SJCRH30 (cell line): ENCODE results near the gene NUB1. TPM values are rescaled to one million over a fixed set of nuclear protein-coding genes. Genes with fewer than 3 reads are reported as not detected.

Experiments
- DNase-seq, 2 experiments: peaks; one replicate each; pipeline ENCODE4 v3.0.0-alpha.2; 2015 to 2020
- H3K27ac ChIP-seq: fragments of 250-450 bp; sonication (Bioruptor Pico); 2 replicates; pipeline ENCODE4 v1.5.1; 2020; ENCODE audit warnings: mild to moderate bottlenecking, moderate library complexity
- H3K27me3 ChIP-seq: fragments of 250-450 bp; sonication (Bioruptor Pico); 2 replicates; pipeline ENCODE4 v1.5.1; 2020; ENCODE audit warnings: mild to moderate bottlenecking, moderate library complexity
- H3K36me3 ChIP-seq: fragments of 250-450 bp; sonication (Bioruptor Pico); 2 replicates; pipeline ENCODE4 v1.5.1; 2020; ENCODE audit warnings: mild to moderate bottlenecking, moderate library complexity
- H3K4me1 ChIP-seq: fragments of 250-450 bp; sonication (Bioruptor Pico); 2 replicates; pipeline ENCODE4 v1.5.1; 2020; ENCODE audit warnings: mild to moderate bottlenecking, moderate library complexity
- H3K4me3 ChIP-seq: fragments of 250-450 bp; sonication (Bioruptor Pico); 2 replicates; pipeline ENCODE4 v1.5.1; 2020; ENCODE audit warnings: mild to moderate bottlenecking, moderate library complexity
- H3K9me3 ChIP-seq: fragments of 250-450 bp; sonication (Bioruptor Pico); replicated peaks from 2 replicates; pipeline ENCODE4 v1.5.1; 2020; ENCODE audit warnings: mild to moderate bottlenecking, moderate library complexity
- total RNA-seq: library from RNA; depleted of rRNA; stranded (reverse); fragments of >200 nt; shearing (Covaris generic); gene quantifications from 2 replicates; pipeline ENCODE4 v1.2.3, GENCODE V29; 2014

NUB1 gene
- total RNA-seq, 1 experiment from 2014 or later, result 61.5 TPM

- H3K27me3 ChIP-seq, result no peaks in the 10 kb centered on the region
- H3K4me1 ChIP-seq, result 0 out of 2 replicates have a peak, but pooled peaks cover 3% of the 10 kb centered on the region
- H3K36me3 ChIP-seq, result peaks cover 14% of the 10 kb centered on the region; the same call in 1 of the 2 replicates
- H3K4me3 ChIP-seq, result no peak overlapping the region
- no peak for DNase-seq
- H3K27ac ChIP-seq, result no peak overlapping the region
- no peaks in the 10 kb centered on the region for H3K9me3 ChIP-seq
Observed at GRCh38 chr7:151345576-151346469, 4.2 kb downstream of the NUB1 start.

GRCh38 chr7:151346470-151346769 is 4.8 kb downstream of the NUB1 start:
- Histone ChIP-seq H3K27ac (no peak overlapping the region), H3K36me3 (peaks cover 17% of the 10 kb centered on the region), H3K4me3 (no peak overlapping the region), H3K27me3 (no peaks in the 10 kb centered on the region), H3K9me3 (no peaks in the 10 kb centered on the region), H3K4me1 (no peaks in the 10 kb centered on the region)
- no peak for DNase-seq

- H3K4me1 ChIP-seq, result no peaks in the 10 kb centered on the region
- no peaks in the 10 kb centered on the region for H3K9me3 ChIP-seq
- no peak for DNase-seq
- no peaks in the 10 kb centered on the region for H3K27me3 ChIP-seq
- peaks cover 20% of the 10 kb centered on the region for H3K36me3 ChIP-seq
- H3K27ac ChIP-seq, result no peak overlapping the region
- no peak overlapping the region for H3K4me3 ChIP-seq
Observed at GRCh38 chr7:151347200-151347599, 5.6 kb downstream of the NUB1 start.

DNA sequence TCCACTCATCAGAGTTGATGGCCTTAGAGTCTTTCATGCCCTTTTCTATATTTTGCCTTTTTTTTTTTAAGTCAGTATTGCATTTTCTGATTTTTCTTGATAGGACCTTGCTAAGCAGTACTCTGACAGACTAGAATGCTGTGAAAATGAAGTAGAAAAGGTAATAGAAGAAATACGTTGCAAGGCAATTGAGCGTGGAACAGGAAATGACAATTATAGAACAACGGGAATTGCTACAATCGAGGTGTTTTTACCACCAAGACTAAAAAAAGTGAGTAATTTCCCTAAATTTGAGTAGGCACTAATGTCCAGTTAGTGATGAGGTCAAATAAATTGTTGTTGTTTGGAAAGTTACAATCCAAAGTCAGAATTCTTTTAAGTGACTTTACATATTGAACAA is 7.4 kb downstream of the NUB1 start:
- Histone ChIP-seq H3K4me3 (no peak overlapping the region), H3K9me3 (no peaks in the 10 kb centered on the region), H3K4me1 (no peaks in the 10 kb centered on the region), H3K27me3 (no peaks in the 10 kb centered on the region), H3K36me3 (peaks cover 28% of the 10 kb centered on the region), H3K27ac (no peak overlapping the region)
- no peak for DNase-seq

- Histone ChIP-seq H3K27me3 (no peaks in the 10 kb centered on the region), H3K27ac (no peak overlapping the region), H3K36me3 (peaks cover 31% of the 10 kb centered on the region), H3K4me3 (no peak overlapping the region), H3K4me1 (no peaks in the 10 kb centered on the region), H3K9me3 (no peaks in the 10 kb centered on the region)
- no peak for DNase-seq
Observed at GRCh38 chr7:151349507-151349853, 7.9 kb downstream of the NUB1 start.

DNA sequence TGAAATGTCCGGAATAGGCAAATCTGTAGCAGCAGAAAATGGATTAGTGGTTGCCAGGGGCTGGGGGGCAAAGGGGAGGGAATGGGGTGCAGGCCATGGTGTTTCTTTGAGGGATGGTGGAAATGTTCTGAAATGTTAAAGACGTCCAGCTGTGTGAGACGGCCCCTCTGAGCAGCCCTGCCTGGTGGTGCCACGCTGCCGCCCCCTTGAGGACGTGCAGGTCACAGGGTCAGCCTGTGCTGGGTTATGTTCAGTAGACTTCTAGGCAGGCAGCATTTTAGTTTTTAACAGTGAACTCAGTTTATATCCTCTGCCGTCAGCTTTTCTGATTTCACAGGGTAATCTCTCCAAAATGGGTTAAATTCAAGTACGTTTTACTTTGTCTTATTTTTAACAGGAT is 9.4 kb downstream of the NUB1 start:
- Histone ChIP-seq H3K27ac (no peak overlapping the region), H3K4me1 (no peaks in the 10 kb centered on the region), H3K9me3 (no peaks in the 10 kb centered on the region), H3K36me3 (peaks cover 31% of the 10 kb centered on the region), H3K27me3 (no peaks in the 10 kb centered on the region), H3K4me3 (no peak overlapping the region)
- DNase-seq, result peak; percentile 33 to 39

DNA sequence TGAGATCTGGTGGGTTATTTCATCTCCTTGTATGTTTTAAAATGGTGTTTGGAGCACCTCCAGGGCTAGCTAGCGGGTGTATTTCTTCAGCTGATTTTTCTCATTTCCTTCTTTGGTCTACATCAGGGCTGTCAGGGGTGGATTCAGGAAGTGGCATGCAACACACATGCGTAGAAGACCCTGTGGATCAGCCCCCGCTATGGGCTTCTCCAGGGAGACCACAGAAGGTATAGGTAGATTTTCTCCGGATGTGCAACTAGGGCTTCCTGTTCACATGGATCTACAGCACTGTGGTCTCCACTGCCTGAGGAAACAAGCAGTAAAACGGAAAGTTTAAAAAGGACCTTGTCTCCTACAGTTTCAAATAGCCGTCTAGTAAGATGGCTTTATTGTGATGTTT is 10.4 kb downstream of the NUB1 start:
- Histone ChIP-seq H3K27me3 (no peaks in the 10 kb centered on the region), H3K36me3 (peaks cover 41% of the 10 kb centered on the region), H3K9me3 (no peaks in the 10 kb centered on the region), H3K27ac (no peak overlapping the region), H3K4me1 (no peaks in the 10 kb centered on the region), H3K4me3 (no peak overlapping the region)
- no peak for DNase-seq

DNA sequence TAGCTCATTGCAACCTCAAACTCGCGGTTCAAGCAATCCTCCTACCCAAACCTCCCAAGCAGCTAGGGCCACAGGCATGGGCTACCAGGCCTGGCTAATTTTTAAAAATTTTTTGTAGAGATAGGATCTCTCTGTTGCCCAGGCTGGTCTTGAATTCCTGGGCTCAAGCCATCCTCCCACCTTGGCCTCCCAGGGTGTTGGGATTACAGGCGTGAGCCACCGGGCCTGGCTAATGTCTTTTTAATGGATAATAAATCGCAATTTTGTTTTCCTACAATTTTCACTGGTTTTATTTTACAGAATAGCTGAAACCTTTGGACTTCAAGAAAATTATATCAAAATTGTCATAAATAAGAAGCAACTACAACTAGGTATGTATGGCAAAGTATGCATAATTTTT is 10.9 kb downstream of the NUB1 start:
- peaks cover 43% of the 10 kb centered on the region for H3K36me3 ChIP-seq
- no peak for DNase-seq
- no peak overlapping the region for H3K4me3 ChIP-seq
- H3K4me1 ChIP-seq, result no peaks in the 10 kb centered on the region
- no peak overlapping the region for H3K27ac ChIP-seq
- H3K9me3 ChIP-seq, result no peaks in the 10 kb centered on the region
- no peaks in the 10 kb centered on the region for H3K27me3 ChIP-seq

DNA sequence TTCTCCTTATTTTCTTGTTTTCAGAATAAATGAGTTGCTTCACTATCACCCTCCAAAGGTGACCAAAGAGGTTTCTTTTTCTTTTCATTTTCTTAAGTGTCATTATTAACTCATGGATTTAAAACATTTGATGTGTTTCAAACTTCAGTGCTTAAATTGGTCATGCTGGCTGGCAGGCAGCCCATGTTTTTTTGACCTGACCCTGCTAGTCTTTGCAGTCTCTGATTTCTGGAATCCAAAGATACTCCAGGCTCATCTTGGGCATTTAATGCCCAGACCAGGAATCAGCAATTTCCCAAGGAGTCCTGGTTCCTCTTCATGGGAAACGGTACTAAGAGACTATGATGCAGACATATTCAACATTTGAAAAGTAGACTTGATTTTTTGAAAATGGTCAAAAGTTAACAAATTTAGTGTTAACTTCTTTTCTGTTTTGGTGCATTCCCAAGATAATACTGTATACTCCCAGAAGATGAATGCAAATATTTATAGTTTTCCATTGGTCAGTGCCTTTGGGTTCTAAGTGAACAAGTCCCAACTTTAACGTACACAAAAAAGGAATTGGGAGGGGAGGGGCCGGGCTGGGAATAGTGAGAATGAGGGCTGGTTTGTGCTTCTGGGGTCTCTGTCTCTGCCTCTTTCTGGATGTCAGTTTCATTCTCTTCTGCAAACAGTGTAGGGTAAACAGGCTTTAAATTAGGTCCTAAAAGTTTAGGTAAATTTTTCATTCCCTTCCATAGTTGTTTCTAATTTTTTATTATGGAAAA is 19.8 kb downstream of the NUB1 start:
- DNase-seq, result no peak
- Histone ChIP-seq H3K36me3 (peaks cover 54% of the 10 kb centered on the region), H3K4me3 (no peak overlapping the region), H3K27me3 (no peaks in the 10 kb centered on the region), H3K9me3 (no peaks in the 10 kb centered on the region), H3K27ac (no peak overlapping the region), H3K4me1 (no peaks in the 10 kb centered on the region)

DNA sequence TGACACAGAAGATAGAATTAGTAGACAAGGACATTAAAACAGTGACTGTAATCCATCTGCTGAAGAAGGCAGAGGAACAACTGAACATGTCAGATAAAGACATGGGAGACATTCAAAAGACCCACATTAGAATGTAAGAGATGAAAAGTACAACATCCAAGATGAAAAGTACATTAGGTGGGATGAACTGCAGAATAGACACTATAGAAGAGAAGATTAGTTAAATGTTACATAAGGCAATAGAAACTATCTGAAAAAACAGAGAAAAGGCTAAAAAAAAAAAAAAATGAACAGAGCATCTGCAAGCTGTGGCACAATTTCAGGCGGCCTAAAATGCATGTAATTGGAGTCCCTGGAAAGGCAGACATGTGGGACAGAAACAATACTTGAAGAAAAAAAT is 21.6 kb downstream of the NUB1 start:
- DNase-seq, result no peak
- Histone ChIP-seq H3K4me3 (no peak overlapping the region), H3K27me3 (no peaks in the 10 kb centered on the region), H3K36me3 (peaks cover 39% of the 10 kb centered on the region), H3K27ac (no peak overlapping the region), H3K4me1 (no peaks in the 10 kb centered on the region), H3K9me3 (no peaks in the 10 kb centered on the region)

DNA sequence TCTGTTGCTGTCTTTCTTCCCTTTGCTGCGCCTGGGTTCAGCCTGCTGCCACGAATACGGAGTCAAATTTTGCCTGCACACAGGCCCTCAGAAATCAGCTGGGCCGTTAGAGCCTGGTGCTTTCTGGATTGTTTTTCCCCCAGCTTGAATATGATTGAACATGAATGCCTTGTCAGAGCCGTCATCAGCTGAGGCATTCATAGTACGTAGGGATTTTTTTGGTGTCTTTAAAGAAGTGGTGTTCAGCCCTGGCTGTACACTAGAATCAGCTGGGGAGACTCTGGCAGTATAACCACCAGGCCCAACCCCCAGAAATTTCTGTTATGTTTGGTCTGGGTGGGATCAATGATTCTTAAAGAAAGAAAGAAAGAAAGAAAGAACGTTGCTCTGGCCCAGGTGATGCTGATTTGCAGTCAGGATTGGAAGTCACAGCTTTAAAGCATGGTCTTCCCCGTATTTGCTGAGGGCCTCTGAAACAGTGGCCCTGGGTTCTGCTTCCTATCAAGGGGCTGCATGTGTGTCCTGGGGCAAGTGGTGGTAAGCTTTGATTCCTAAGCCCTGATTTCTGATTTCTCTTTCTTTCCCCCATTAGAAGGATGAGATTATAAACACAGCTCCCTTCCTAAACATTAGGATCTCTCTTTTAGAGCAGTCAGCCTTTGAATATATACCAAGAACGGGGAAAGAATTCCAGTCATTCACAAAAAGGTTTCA is 24.7 kb downstream of the NUB1 start:
- Histone ChIP-seq H3K27ac (no peak overlapping the region), H3K4me3 (no peak overlapping the region), H3K27me3 (no peaks in the 10 kb centered on the region), H3K4me1 (no peaks in the 10 kb centered on the region), H3K9me3 (no peaks in the 10 kb centered on the region), H3K36me3 (peaks cover 27% of the 10 kb centered on the region)
- no peak for DNase-seq

- DNase-seq, result no peak
- Histone ChIP-seq H3K27me3 (no peaks in the 10 kb centered on the region), H3K9me3 (no peaks in the 10 kb centered on the region), H3K36me3 (peaks cover 21% of the 10 kb centered on the region), H3K4me1 (no peaks in the 10 kb centered on the region), H3K27ac (no peak overlapping the region), H3K4me3 (no peak overlapping the region)
Observed at GRCh38 chr7:151366880-151367222, 25.2 kb downstream of the NUB1 start.

DNA sequence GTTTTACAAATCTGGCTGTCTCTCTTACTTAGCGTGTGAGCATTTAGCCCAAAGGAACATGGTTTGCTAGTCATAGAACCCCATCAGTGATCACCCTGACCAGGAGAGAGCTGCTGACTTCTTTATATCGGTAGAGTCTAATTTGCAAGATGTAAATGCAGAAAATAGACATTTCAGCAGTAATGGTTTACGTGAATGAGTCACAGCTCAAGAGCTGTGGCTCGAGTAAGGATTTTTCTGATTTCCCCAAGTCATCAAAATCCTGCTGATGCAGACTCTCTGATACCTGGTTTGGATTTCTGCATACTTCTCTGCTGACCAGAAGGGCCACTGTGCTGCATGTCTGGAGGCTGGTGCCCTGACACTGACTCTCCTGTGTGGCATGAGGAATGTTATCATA is 25.7 kb downstream of the NUB1 start:
- DNase-seq, result no peak
- H3K9me3 ChIP-seq, result no peaks in the 10 kb centered on the region
- peaks cover 17% of the 10 kb centered on the region for H3K36me3 ChIP-seq
- no peaks in the 10 kb centered on the region for H3K4me1 ChIP-seq
- no peak overlapping the region for H3K27ac ChIP-seq
- no peaks in the 10 kb centered on the region for H3K27me3 ChIP-seq
- H3K4me3 ChIP-seq, result no peak overlapping the region

DNA sequence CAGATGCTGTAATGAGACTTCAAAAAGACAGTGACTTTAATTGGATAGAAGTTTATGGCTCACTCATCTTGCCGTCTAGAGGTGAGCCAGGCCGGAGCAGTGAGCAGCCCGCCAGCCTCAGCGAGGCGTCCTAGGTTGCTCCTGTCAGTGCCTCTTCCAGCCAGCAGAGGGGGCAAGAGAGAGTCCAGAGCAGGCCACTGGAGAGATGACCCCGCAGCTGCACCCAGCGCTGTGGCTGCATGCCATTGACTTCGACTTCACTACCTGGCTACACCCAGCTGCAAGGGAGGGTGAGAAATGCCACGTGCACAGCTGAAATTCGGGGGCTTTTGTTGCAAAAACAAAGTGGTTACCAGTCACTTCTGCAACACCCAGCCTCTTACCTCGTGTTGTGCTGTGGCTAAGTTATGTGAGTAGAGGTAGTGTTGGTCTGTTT is 26.5 kb downstream of the NUB1 start:
- H3K9me3 ChIP-seq, result no peaks in the 10 kb centered on the region
- no peak overlapping the region for H3K27ac ChIP-seq
- DNase-seq, result peak; percentile 82 to 88
- H3K36me3 ChIP-seq, result peaks cover 10% of the 10 kb centered on the region; the same call in 1 of the 2 replicates
- H3K27me3 ChIP-seq, result no peaks in the 10 kb centered on the region
- no peaks in the 10 kb centered on the region for H3K4me1 ChIP-seq
- no peak overlapping the region for H3K4me3 ChIP-seq

DNA sequence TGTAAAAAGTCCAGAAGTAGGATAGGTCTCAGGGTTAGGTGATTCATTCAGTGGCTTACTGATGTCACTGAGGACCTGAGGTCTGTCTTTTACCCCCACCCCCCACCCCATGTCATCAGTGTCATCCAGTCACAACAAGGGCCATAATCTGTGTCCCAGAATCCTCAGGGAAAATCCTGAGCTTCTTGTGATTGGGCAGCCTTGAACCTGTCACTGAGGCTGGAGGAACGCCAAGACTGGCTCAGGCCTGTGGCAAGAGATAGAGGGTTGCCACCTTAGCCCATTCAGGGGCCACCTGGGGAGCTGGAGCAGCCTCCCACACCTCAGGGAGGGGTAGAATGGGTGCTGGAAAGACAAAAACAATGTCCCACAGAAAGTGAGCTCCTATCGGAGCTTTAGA is 29.7 kb downstream of the NUB1 start:
- Histone ChIP-seq H3K4me1 (no peaks in the 10 kb centered on the region), H3K27ac (no peak overlapping the region), H3K4me3 (no peak overlapping the region), H3K27me3 (no peaks in the 10 kb centered on the region), H3K9me3 (no peaks in the 10 kb centered on the region), H3K36me3 (0 out of 2 replicates have a peak, but pooled peaks cover 6% of the 10 kb centered on the region)
- no peak for DNase-seq
